ENCODE measurements around the gene PRCP. TPM values are rescaled to one million over a fixed set of nuclear protein-coding genes. Genes with fewer than 3 reads are reported as not detected.

Gene PRCP
- total and polyA plus RNA-seq, 2 donors (not counting 3 experiments of a cell fraction or from before 2014, with no cell fraction given), result 170 to 277 TPM

- Histone ChIP-seq H3K9me3 (replicated peaks; ENCODE audit: control insufficient read depth, insufficient read depth, low read length) (no peaks in the 10 kb centered on the region), H3K36me3 (ENCODE audit: control insufficient read depth in 2 of 2, extremely low read depth in 1 of 2, insufficient read depth in 2 of 2, low read length in 2 of 2) (no peaks in the 10 kb centered on the region), H3K9me1 (replicated peaks; ENCODE audit: control insufficient read depth, extremely low read depth, insufficient read depth, low read length) (no peaks in the 10 kb centered on the region), H3K4me1 (ENCODE audit: control insufficient read depth, extremely low read depth, insufficient read depth, low read length) (no peaks in the 10 kb centered on the region), H4K20me1 (replicated peaks; ENCODE audit: control insufficient read depth, extremely low read depth, insufficient read depth, low read length) (no peaks in the 10 kb centered on the region), H3K9ac (replicated peaks; ENCODE audit: extremely low read depth, insufficient read depth, low read length) (no peak overlapping the region), H3K27ac (ENCODE audit: insufficient read depth, low read depth, low read length) (no peak overlapping the region), H2AFZ (ENCODE audit: low read depth, low read length) (no peak overlapping the region), H3K79me2 (ENCODE audit: control insufficient read depth, insufficient read depth, low read length) (no peaks in the 10 kb centered on the region), H3K27me3 (ENCODE audit: control insufficient read depth in 2 of 2, insufficient read depth in 2 of 2, low read length in 2 of 2) (no peaks in the 10 kb centered on the region), H3K4me3 (replicated peaks in 1 of 3; ENCODE audit: insufficient read depth in 1 of 3, low read depth in 1 of 3, low read length in 3 of 3) (no peak overlapping the region), H3K4me2 (ENCODE audit: insufficient read depth, low read length) (no peak overlapping the region)
- FAIRE-seq (no peak), DNase-seq (ENCODE audit: low read depth, low spot score) (no peak)
- BruUV-seq (replicated peaks), result no TSS peak
- dilution Hi-C loops (cut with MboI; ENCODE audit: extremely low pct_ligation_motif_present, low sequenced_read_pairs) (no loop called here), intact Hi-C loops (cut with micrococcal nuclease) (no loop called here)
- ChIA-PET POLR2A (no interaction called here), CTCF (no interaction called here)
- TF ChIP-seq GATA2 (IDR thresholded peaks at IDR 0.05; ENCODE audit: insufficient read depth, insufficient read length, low read depth, low read length), result no peak
- TF ChIP-seq JUN (IDR thresholded peaks at IDR 0.05; ENCODE audit: borderline replicate concordance, insufficient read depth, insufficient read length, low read depth), result no peak
- no peak for TF ChIP-seq EZH2 (IDR thresholded peaks at IDR 0.05; ENCODE audit: borderline replicate concordance, low read depth, low read length, severe bottlenecking)
- no peak for TF ChIP-seq MAX (IDR thresholded peaks at IDR 0.05; ENCODE audit: insufficient read depth, insufficient read length)
- no peak for TF ChIP-seq POLR2A (IDR thresholded peaks at IDR 0.05; ENCODE audit: low read depth, low read length)
- no peak for TF ChIP-seq POLR2AphosphoS5 (IDR thresholded peaks at IDR 0.05; ENCODE audit: insufficient read depth, low read depth, low read length)
- TF ChIP-seq MYC (IDR thresholded peaks at IDR 0.05; ENCODE audit: low read depth, low read length), result no peak
- no peak for TF ChIP-seq FOS (IDR thresholded peaks at IDR 0.05; ENCODE audit: borderline replicate concordance, insufficient read depth, low read length)
- no peak for TF ChIP-seq CTCF (IDR thresholded peaks at IDR 0.05; ENCODE audit: extremely low read depth in 1 of 2, insufficient read depth in 1 of 2, low read depth in 1 of 2, low read length in 2 of 2)
Observed at GRCh38 chr11:82814379-82814778, 85.9 kb downstream of the PRCP start.

All from endothelial cell of umbilical vein (primary cell).